ENCODE measurements around the gene KCTD15.

DNA sequence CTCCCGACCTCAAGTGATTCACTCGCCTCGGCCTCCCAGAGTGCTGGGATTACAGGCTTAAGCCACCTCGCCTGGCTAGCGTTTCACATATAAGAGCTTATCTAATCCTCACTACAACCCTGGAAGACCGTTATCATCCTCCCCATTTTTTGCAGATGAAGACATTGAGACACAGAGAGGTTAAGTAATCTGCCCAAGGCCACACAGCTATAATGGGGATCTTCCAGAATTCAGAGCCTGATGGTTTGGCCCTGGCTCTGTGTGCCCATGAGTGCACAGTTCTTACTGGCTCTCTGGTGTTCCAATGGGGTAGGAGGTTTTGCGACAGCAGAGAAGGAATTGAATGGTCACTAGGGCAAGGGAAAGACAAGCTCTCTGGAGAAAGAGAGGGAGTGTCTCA lies 16.8 kb upstream of the KCTD15 start:
- TF ChIP-seq, protein P1, sequence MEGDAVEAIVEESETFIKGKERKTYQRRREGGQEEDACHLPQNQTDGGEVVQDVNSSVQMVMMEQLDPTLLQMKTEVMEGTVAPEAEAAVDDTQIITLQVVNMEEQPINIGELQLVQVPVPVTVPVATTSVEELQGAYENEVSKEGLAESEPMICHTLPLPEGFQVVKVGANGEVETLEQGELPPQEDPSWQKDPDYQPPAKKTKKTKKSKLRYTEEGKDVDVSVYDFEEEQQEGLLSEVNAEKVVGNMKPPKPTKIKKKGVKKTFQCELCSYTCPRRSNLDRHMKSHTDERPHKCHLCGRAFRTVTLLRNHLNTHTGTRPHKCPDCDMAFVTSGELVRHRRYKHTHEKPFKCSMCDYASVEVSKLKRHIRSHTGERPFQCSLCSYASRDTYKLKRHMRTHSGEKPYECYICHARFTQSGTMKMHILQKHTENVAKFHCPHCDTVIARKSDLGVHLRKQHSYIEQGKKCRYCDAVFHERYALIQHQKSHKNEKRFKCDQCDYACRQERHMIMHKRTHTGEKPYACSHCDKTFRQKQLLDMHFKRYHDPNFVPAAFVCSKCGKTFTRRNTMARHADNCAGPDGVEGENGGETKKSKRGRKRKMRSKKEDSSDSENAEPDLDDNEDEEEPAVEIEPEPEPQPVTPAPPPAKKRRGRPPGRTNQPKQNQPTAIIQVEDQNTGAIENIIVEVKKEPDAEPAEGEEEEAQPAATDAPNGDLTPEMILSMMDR (IDR thresholded peaks at IDR 0.05 in 2 of 3, conservative IDR thresholded peaks at IDR 0.05 in 1 of 3; ENCODE audit: control insufficient read depth in 2 of 3, extremely low read depth in 1 of 3, insufficient read depth in 1 of 3, low read depth in 3 of 3, low read length in 3 of 3), result no peak
- no peak for TF ChIP-seq POLR2AphosphoS5 (IDR thresholded peaks at IDR 0.05; ENCODE audit: low read length)
- TF ChIP-seq HCFC1 (IDR thresholded peaks at IDR 0.05; ENCODE audit: low read length), result no peak
- no peak for TF ChIP-seq SMARCA5 (IDR thresholded peaks at IDR 0.05)
- TF ChIP-seq ZNF274 (IDR thresholded peaks at IDR 0.05; ENCODE audit: insufficient read depth, insufficient read length), result no peak
- TF ChIP-seq CBX5 (IDR thresholded peaks at IDR 0.05; ENCODE audit: low read depth), result no peak
- TF ChIP-seq, protein P2, sequence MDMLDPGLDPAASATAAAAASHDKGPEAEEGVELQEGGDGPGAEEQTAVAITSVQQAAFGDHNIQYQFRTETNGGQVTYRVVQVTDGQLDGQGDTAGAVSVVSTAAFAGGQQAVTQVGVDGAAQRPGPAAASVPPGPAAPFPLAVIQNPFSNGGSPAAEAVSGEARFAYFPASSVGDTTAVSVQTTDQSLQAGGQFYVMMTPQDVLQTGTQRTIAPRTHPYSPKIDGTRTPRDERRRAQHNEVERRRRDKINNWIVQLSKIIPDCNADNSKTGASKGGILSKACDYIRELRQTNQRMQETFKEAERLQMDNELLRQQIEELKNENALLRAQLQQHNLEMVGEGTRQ (IDR thresholded peaks at IDR 0.05; ENCODE audit: borderline replicate concordance, low read depth, low read length), result no peak
- no peak for TF ChIP-seq ESRRA (IDR thresholded peaks at IDR 0.05; ENCODE audit: low read length)
- TF ChIP-seq JUNB (IDR thresholded peaks at IDR 0.05), result no peak
- no peak for TF ChIP-seq ASH2L (IDR thresholded peaks at IDR 0.05; ENCODE audit: borderline replicate concordance, low read depth)
- no peak for TF ChIP-seq POLR2A (IDR thresholded peaks at IDR 0.05; ENCODE audit: low read depth, low read length)
- no peak for TF ChIP-seq GABPA (IDR thresholded peaks at IDR 0.05; ENCODE audit: low read depth)

Data from GM12878 (cell line).